ENCODE measurements around the gene PCARE.

PCARE gene

DNA sequence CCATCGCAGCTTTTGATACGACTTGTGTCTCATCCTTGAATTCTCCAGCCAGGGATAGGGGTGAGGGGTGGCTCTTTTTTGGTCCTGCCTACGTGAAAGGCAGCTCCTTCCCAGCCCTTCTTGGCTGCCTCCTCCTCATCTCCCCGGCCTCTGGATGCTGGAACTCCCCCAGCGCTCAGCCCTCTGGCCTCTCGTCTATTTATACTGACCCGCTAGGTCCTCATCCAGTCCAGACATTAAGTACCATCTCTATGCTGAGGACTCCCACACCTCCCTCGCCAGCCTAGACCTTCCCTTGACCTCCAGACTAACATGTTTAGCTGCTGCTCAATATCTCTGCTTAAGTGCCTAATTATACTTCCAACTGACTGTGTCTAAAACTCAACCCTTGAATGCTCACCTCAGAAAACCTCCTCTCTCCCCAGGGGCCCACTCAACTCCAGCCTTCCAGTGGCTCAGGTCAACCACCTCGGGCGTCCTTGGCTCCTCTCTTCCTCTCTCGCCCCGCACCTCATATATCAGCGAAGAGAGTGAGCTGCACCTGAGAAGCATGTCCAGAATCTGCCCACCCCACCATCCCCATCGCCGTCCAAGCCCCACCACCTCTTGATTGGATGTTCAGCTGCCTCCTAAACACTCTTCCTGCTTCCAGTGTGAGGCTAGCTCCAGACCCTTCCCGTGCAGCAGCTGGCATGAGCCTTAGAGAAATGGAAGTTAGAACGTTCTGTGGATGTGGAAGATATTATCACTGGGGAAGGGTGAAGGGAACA is 58.4 kb downstream of the PCARE start:
- in situ Hi-C loops (cut with MboI; ENCODE audit: low pct_unique_long_range_greater_than_20kb, low sequenced_read_pairs): no loop called here

DNA sequence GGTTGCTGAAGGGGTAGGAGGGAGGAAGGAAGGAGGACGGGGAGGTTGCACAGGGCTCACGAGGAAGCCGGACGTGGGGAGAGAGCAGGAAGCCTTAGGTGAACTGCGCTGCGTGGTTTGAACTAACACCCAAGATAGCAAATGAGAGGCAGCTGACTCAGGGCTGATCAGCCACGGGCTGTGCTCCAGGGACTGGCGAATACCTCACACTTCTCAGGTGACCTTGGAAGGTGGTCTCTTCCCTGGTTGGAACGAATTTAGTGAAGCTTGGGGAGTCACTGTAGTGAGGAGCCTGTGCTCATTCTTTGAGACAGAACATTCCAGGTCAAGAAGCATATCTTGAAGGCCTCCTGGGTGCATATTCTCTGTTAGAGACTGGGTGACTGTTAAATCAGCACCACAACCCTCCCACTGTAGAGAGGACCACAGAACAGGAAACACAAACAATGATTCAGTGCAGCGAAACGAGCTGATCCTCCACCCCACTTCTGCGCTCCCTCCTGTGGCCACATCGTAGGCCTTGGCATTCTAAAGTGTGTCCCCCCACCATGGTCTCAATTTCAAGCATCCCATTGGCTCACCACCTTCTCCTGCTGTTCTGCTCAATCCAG is 59.4 kb downstream of the PCARE start:
- in situ Hi-C loops (cut with MboI; ENCODE audit: low pct_unique_long_range_greater_than_20kb, low sequenced_read_pairs): no loop called here
- DNase-seq: peak; percentile 79

More for the DNA sequence above, 58.4 kb downstream of the PCARE start:
- DNase-seq: no peak

DNA sequence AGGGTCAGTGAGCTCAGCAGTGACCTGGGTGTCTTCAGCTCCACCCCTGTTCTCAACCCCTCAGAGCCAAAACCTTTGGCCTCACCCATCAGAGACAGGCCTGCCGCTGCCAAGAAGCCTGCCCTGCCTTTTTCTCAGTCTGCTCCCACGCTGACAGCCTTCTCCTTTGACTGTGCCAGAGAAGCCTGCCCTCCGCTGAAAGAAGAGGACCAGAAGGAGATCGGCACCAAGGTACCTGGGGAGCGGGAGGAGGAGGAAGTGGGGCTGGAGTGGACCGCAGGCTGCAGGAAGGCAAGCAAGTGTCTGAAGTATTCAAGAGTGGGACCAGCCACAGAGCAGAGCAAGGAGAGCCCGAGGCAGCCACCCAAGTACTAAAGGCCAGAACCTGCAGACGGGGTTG is 60.0 kb downstream of the PCARE start:
- in situ Hi-C loops (cut with MboI; ENCODE audit: low pct_unique_long_range_greater_than_20kb, low sequenced_read_pairs): no loop called here
- no peak for DNase-seq

DNA sequence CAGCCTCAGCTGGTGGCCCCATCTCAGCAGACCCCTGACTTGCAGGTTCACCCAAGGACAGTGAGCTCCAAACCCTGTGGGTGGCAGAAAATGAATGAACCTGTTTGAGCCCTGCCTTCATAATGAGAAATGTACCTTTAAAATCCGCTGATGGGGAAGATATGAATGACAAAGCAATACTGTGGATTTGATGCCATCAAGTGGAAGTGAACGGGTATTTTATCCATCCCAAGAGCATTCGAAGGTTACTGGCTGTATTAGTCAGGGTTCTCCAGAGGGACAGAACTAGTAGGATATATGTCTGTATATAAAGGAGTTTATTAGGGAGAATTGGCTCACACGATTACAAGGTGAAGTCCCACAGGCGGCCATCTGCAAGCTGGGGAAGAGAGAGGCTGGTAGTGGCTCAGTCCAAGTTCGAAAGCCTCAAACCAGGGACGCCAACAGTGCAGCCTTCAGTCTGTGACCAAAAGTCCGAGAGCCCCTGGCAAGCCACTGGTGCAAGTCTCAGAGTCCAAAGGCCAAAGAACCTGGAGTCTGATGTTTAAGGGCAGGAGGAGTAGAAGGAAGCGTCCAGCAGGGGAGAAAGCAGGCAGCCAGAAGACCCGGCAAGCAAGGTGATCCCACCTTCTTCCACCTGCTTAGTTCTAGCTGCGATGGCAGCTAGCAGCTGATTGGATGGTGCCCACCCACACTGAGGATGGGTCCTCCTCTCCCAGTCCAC is 61.1 kb downstream of the PCARE start:
- DNase-seq: no peak
- in situ Hi-C loops (cut with MboI; ENCODE audit: low pct_unique_long_range_greater_than_20kb, low sequenced_read_pairs): no loop called here

DNA sequence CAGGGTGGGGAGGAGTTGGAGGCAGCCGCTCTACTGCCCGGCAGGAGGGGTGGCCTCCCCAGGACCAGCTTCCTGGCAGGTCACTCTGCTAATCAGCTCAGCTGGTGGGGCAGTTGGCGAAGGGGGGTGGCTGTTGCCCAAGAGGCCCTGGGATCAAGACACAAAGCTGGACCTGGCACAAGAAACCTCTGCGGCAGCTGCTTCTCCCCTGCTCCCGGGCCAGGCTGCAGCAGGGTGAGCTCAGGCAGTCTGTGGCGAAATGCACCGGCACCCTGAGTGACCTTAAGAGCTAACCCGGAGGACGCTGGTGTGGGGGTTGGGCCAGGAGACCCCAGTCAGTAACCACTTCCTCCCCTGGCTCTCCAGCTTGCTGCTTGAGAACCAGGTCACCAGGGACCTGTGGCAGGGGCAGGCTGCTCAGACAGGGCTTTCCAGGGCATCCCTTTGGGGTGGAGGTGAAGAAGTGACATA is 62.1 kb downstream of the PCARE start:
- in situ Hi-C loops (cut with MboI; ENCODE audit: low pct_unique_long_range_greater_than_20kb, low sequenced_read_pairs): no loop called here
- peak; percentile 51 for DNase-seq

Measured in KBM-7 (cell line).